K562 (cell line): Measurements from ENCODE around the gene LRRC4B.

ENCODE experiments used
- CBX5 ChIP-seq: IDR thresholded peaks from 2 replicates; pipeline ENCODE4 v1.6.1; 2014; ENCODE audit warnings: low read depth, borderline replicate concordance
- CHD4 ChIP-seq: fragments of 200-600 bp; sonication (generic); IDR thresholded peaks from 3 replicates; pipeline ENCODE4 v1.6.1; 2012; ENCODE audit warnings: low read depth, mild to moderate bottlenecking, mixed read lengths, low read length, inconsistent platforms; ENCODE audit not compliant: insufficient read depth, insufficient replicate concordance, poor library complexity, severe bottlenecking
- CREB1 ChIP-seq, 2 experiments: sonication (generic) in 1 of 2; formaldehyde crosslinking in 1 of 2; IDR thresholded peaks; 2 replicates each; pipeline versions ENCODE4 v1.6.1 to v1.8.0; 2012 to 2022; ENCODE audit warnings: inconsistent platforms in 1 of 2, mild to moderate bottlenecking in 1 of 2, missing genetic modification reagents in 1 of 2, moderate library complexity in 1 of 2
- DIDO1 ChIP-seq: fragments of 450-650 bp; IDR thresholded peaks from 2 replicates; pipeline ENCODE4 v1.6.1; 2016; ENCODE audit warnings: low read depth, missing biosample characterization, missing genetic modification characterization
- HDGF ChIP-seq: fragments of 450-650 bp; IDR thresholded peaks from 2 replicates; pipeline ENCODE4 v1.6.1; 2016
- POLR3A ChIP-seq: IDR thresholded peaks from 2 replicates; pipeline ENCODE4 v1.6.1; 2011; ENCODE audit warnings: borderline replicate concordance, mild to moderate bottlenecking, moderate library complexity; ENCODE audit not compliant: insufficient read length, insufficient read depth; ENCODE audit errors: extremely low read depth
- SRF ChIP-seq, 2 experiments: fragments of 250-450, 450-650 bp in 1 of 2; sonication (Bioruptor Pico) in 1 of 2; sonication (generic) in 1 of 2; formaldehyde crosslinking; IDR thresholded peaks; 2 replicates each; pipeline versions ENCODE4 v1.5.0 to v1.5.1; 2020 to 2022; ENCODE audit warnings: mild to moderate bottlenecking in 1 of 2, missing genetic modification reagents in 1 of 2
- TAF15 ChIP-seq: fragments of 200-400 bp; formaldehyde crosslinking; IDR thresholded peaks from 2 replicates; pipeline ENCODE4 v1.6.1; 2017; ENCODE audit warnings: mild to moderate bottlenecking, low read depth, low read length, moderate library complexity
- TCF7L2 ChIP-seq: fragments of 150-350 bp; IDR thresholded peaks from 2 replicates; pipeline ENCODE4 v1.6.1; 2016; ENCODE audit warnings: low read depth, mild to moderate bottlenecking, low read length, moderate library complexity
- ZNF146 ChIP-seq: IDR thresholded peaks from one replicate; pipeline ENCODE4 v1.6.1; 2018; ENCODE audit warnings: missing compliant biosample characterization; ENCODE audit not compliant: unreplicated experiment
- ZNF384 ChIP-seq: IDR thresholded peaks from 2 replicates; pipeline ENCODE4 v1.6.1; 2012; ENCODE audit warnings: low read depth, low read length, improper control_type of control experiment
- TF ChIP-seq, protein P1 (sequence below): fragments of 250-450 bp; sonication (Bioruptor Pico); IDR thresholded peaks from 2 replicates; pipeline ENCODE4 v1.8.0; 2021; ENCODE audit warnings: moderate library complexity, mild to moderate bottlenecking, inconsistent platforms
- TF ChIP-seq, protein P2 (sequence below), 2 experiments: fragments of 450-650 bp; formaldehyde crosslinking in 1 of 2; IDR thresholded peaks; 2 replicates each; pipeline versions ENCODE4 v1.4.0 to v1.6.1; 2014 to 2020; ENCODE audit warnings: mild to moderate bottlenecking in 2 of 2, borderline replicate concordance in 1 of 2, low read depth in 1 of 2
- TF ChIP-seq, protein P3 (sequence below): sonication (generic); formaldehyde crosslinking; IDR thresholded peaks from 2 replicates; pipeline ENCODE4 v1.8.1; 2022; ENCODE audit warnings: missing genetic modification reagents

DNA sequence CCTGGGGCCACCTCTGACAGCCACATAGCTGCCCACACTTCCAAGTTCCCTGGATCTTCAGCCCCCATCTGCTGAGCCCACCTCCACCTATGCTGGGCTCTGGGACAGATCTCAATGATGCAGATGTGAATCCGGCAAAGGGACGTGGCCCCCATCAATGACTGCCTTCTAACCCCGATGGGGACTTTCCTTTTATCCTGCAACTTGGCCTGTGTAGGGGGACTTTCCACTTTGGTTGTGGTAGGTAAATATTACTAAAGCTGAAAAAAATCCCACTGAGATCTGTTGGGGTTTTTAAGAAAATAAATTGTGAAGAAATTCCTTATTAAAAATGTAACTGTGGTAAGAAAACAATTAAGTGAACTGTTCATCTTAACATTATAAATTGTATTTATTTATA, 33.8 kb downstream of the LRRC4B start:
- TF ChIP-seq, protein P1, sequence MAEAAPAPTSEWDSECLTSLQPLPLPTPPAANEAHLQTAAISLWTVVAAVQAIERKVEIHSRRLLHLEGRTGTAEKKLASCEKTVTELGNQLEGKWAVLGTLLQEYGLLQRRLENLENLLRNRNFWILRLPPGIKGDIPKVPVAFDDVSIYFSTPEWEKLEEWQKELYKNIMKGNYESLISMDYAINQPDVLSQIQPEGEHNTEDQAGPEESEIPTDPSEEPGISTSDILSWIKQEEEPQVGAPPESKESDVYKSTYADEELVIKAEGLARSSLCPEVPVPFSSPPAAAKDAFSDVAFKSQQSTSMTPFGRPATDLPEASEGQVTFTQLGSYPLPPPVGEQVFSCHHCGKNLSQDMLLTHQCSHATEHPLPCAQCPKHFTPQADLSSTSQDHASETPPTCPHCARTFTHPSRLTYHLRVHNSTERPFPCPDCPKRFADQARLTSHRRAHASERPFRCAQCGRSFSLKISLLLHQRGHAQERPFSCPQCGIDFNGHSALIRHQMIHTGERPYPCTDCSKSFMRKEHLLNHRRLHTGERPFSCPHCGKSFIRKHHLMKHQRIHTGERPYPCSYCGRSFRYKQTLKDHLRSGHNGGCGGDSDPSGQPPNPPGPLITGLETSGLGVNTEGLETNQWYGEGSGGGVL (CRISPR knock-in tag) = no peak
- no peak for TF ChIP-seq ZNF384
- no peak for TF ChIP-seq TAF15
- no peak for TF ChIP-seq CHD4
- TF ChIP-seq CBX5 = no peak
- no peak for TF ChIP-seq ZNF146 (CRISPR knock-in tag)
- no peak for TF ChIP-seq SRF (CRISPR knock-in tag; IDR thresholded peaks at IDR 0.05)
- TF ChIP-seq, protein P2, sequence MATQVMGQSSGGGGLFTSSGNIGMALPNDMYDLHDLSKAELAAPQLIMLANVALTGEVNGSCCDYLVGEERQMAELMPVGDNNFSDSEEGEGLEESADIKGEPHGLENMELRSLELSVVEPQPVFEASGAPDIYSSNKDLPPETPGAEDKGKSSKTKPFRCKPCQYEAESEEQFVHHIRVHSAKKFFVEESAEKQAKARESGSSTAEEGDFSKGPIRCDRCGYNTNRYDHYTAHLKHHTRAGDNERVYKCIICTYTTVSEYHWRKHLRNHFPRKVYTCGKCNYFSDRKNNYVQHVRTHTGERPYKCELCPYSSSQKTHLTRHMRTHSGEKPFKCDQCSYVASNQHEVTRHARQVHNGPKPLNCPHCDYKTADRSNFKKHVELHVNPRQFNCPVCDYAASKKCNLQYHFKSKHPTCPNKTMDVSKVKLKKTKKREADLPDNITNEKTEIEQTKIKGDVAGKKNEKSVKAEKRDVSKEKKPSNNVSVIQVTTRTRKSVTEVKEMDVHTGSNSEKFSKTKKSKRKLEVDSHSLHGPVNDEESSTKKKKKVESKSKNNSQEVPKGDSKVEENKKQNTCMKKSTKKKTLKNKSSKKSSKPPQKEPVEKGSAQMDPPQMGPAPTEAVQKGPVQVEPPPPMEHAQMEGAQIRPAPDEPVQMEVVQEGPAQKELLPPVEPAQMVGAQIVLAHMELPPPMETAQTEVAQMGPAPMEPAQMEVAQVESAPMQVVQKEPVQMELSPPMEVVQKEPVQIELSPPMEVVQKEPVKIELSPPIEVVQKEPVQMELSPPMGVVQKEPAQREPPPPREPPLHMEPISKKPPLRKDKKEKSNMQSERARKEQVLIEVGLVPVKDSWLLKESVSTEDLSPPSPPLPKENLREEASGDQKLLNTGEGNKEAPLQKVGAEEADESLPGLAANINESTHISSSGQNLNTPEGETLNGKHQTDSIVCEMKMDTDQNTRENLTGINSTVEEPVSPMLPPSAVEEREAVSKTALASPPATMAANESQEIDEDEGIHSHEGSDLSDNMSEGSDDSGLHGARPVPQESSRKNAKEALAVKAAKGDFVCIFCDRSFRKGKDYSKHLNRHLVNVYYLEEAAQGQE (IDR thresholded peaks at IDR 0.05; ENCODE audit: borderline replicate concordance) = no peak
- TF ChIP-seq, protein P2 (CRISPR knock-in tag; IDR thresholded peaks at IDR 0.05; ENCODE audit: low read depth) = no peak
- TF ChIP-seq TCF7L2 = no peak
- TF ChIP-seq, protein P3, sequence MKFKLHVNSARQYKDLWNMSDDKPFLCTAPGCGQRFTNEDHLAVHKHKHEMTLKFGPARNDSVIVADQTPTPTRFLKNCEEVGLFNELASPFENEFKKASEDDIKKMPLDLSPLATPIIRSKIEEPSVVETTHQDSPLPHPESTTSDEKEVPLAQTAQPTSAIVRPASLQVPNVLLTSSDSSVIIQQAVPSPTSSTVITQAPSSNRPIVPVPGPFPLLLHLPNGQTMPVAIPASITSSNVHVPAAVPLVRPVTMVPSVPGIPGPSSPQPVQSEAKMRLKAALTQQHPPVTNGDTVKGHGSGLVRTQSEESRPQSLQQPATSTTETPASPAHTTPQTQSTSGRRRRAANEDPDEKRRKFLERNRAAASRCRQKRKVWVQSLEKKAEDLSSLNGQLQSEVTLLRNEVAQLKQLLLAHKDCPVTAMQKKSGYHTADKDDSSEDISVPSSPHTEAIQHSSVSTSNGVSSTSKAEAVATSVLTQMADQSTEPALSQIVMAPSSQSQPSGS = no peak
- TF ChIP-seq DIDO1 (tag) = no peak
- TF ChIP-seq POLR3A = no peak
- no peak for TF ChIP-seq CREB1 (IDR thresholded peaks at IDR 0.05)
- TF ChIP-seq CREB1 (CRISPR knock-in tag; IDR thresholded peaks at IDR 0.05) = no peak
- no peak for TF ChIP-seq HDGF
